Left cardiac atrium (tissue), 4 donors: Measurements from ENCODE around the gene TIMM17B. TPM values are rescaled to one million over a fixed set of nuclear protein-coding genes. Genes with fewer than 3 reads are reported as not detected.
"Not testable (repeated sequence)": the region's sequence is repeated elsewhere in the genome, so short reads cannot be mapped to it uniquely, and the experiment has no call there.

Experiments used
- ATAC-seq, 2 donors: fragments of 200-7000 bp; cut with Tn5 transposase; one replicate each; pipeline ENCODE4 v1.9.1; 2020; ENCODE audit warnings: mild to moderate bottlenecking in 2 of 2, moderate library complexity in 2 of 2
- DNase-seq: peaks from one replicate; pipeline ENCODE4 v3.0.0-alpha.2; 2020
- intact Hi-C, 2 donors: fragments of 100-400 bp; cut with DNase I; formaldehyde crosslinking; loops; one replicate each; pipeline versions ENCODE4 v1.14.1 to v1.15.1; 2022 to 2023
- total RNA-seq, 2 donors: library from RNA; stranded (reverse); fragmentation: NEBNext Ultra II Directional; extraction: Animal tissue kit (Norgen Biotek cat#: 25700); gene quantifications; one replicate each; pipeline ENCODE4 v1.2.1, GENCODE V29; 2021
- donor health status: DM: no; HTN: yes; CAD: no.
- donor health status: DM: no; HTN: yes; CAD: no; lungs with severe emphysema.
- donor health status: DM: yes; HTN: yes; CAD: no.
- donor health status: Dilated cardiomyopathy.

The TIMM17B gene
- total RNA-seq, 2 donors from 2014 or later: 52.4 to 60.3 TPM

GRCh38 chrX:48902135-48902534 lies 4.6 kb upstream of the TIMM17B start:
- DNase-seq: no peak
- no peak for ATAC-seq
- intact Hi-C loops: no loop called here

- intact Hi-C loops: no loop called here
- no peak for DNase-seq
- no peak for ATAC-seq
Observed at GRCh38 chrX:48901069-48901468, 3.5 kb upstream of the TIMM17B start.

- intact Hi-C loops: loop anchor here in 1 of 2 donors (5.0 kb wide), 1 partner anchor 143 kb away; the partner anchor contains the start of gene TFE3
- ATAC-seq (no peak), DNase-seq (no peak)
Observed at GRCh38 chrX:48899078-48899410, 1.5 kb upstream of the TIMM17B start.

- ATAC-seq: peak; percentile 76 to 81
- intact Hi-C loops: loop anchor here in 1 of 2 donors (5.0 kb wide), 1 partner anchor 145 kb away; the partner anchor contains the start of gene TFE3
- peak; percentile 83 for DNase-seq
Observed at GRCh38 chrX:48897157-48897624, 377 bp downstream of the TIMM17B start.

- intact Hi-C loops: loop anchor here in 1 of 2 donors (5.0 kb wide), 1 partner anchor 146 kb away; the partner anchor contains the start of gene TFE3
- no peak for ATAC-seq
Observed at GRCh38 chrX:48896611-48897011, 957 bp downstream of the TIMM17B start.

GRCh38 chrX:48894891-48895290 lies 2.7 kb downstream of the TIMM17B start:
- ATAC-seq (no peak), DNase-seq (no peak)
- intact Hi-C loops: loop anchor here in 1 of 2 donors (5.0 kb wide), 2 partner anchors 93 to 147 kb away; partner anchors contain the start of genes HDAC6 and TFE3

More at GRCh38 chrX:48896611-48897011, 957 bp downstream of the TIMM17B start:
- DNase-seq: no peak

GRCh38 chrX:48893556-48894348 lies 3.8 kb downstream of the TIMM17B start:
- ATAC-seq (no peak), DNase-seq (no peak)
- intact Hi-C loops: loop anchor here in 1 of 2 donors (5.0 kb wide), 1 partner anchor 91 kb away; the partner anchor contains the start of gene HDAC6

- ATAC-seq: no peak
- intact Hi-C loops: loop anchor here in 1 of 2 donors (5.0 kb wide), 1 partner anchor 91 kb away; the partner anchor contains the start of gene HDAC6
- DNase-seq: no peak
Observed at GRCh38 chrX:48892896-48893295, 4.7 kb downstream of the TIMM17B start.

GRCh38 chrX:48891402-48892288 lies 5.9 kb downstream of the TIMM17B start:
- ATAC-seq (peak; percentile 94 to 97), DNase-seq (peak; percentile 89)
- intact Hi-C loops: loop anchor here in 1 of 2 donors (5.0 kb wide), 1 partner anchor 89 kb away; the partner anchor contains the start of gene HDAC6

- ATAC-seq (peak; percentile 60 to 69), DNase-seq (no peak)
- intact Hi-C loops: loop anchor here in 1 of 2 donors (5.0 kb wide), 1 partner anchor 89 kb away; the partner anchor contains the start of gene HDAC6
Observed at GRCh38 chrX:48890934-48891401, 6.6 kb downstream of the TIMM17B start.

- DNase-seq (no peak), ATAC-seq (no peak)
- intact Hi-C loops: loop anchor here in 1 of 2 donors (5.0 kb wide), 1 partner anchor 88 kb away; the partner anchor contains the start of gene HDAC6
Observed at GRCh38 chrX:48890296-48890925, 7.2 kb downstream of the TIMM17B start.

- ATAC-seq, intact Hi-C loops, DNase-seq: not testable (repeated sequence)
Observed at GRCh38 chrX:48886586-48886985, 11.0 kb downstream of the TIMM17B start.

GRCh38 chrX:48883729-48884128 lies 13.8 kb downstream of the TIMM17B start:
- DNase-seq (no peak), ATAC-seq (no peak)

GRCh38 chrX:48876944-48877343 lies 20.6 kb downstream of the TIMM17B start:
- DNase-seq, ATAC-seq, intact Hi-C loops: not testable (repeated sequence)

More at GRCh38 chrX:48883729-48884128, 13.8 kb downstream of the TIMM17B start:
- intact Hi-C loops: no loop called here

- DNase-seq, ATAC-seq, intact Hi-C loops: not testable (repeated sequence)
Observed at GRCh38 chrX:48872017-48872416, 25.6 kb downstream of the TIMM17B start.

GRCh38 chrX:48864210-48864609 lies 33.4 kb downstream of the TIMM17B start:
- ATAC-seq (no peak), DNase-seq (no peak)
- intact Hi-C loops: no loop called here

- DNase-seq (no peak), ATAC-seq (no peak)
- intact Hi-C loops: no loop called here
Observed at GRCh38 chrX:48854898-48855297, 42.7 kb downstream of the TIMM17B start.

- intact Hi-C loops, DNase-seq, ATAC-seq: not testable (repeated sequence)
Observed at GRCh38 chrX:48854121-48854804, 43.3 kb downstream of the TIMM17B start.
